Measurements from ENCODE around the gene PRXL2C. TPM values are rescaled to one million over a fixed set of nuclear protein-coding genes. Genes with fewer than 3 reads are reported as not detected.
"Not testable (repeated sequence)": the region's sequence is repeated elsewhere in the genome, so short reads cannot be mapped to it uniquely, and the experiment has no call there.

PRXL2C gene
- total and polyA plus RNA-seq, 8 donors = 5.6 to 35.0 (median 7.9) TPM

DNA sequence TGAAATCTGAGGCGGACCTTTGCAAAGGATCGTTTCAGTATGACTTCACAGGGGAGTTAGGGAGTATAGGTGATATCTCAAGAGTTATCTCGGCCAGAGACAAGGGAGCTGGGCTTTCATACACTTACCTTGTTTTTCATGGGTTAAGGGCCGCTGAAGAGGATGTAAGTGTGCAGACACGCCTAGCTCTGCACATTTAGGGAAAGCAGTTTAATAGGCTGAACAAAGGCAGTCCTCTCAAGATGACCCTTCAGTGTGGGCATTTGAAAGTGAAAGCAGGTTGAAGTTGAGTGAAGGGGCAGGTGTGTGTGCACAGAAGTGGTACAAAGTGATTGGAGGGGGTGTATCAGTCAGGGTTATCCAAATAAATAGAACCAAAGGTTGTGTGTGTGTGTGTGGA lies 33.1 kb upstream of the PRXL2C start:
- Histone ChIP-seq H3K4me1 (peaks cover 5 to 23% (median 19%) of the 10 kb centered on the region in 4 donors), H3K9me3 (peaks cover 0 to 21% (median 12%) of the 10 kb centered on the region in 4 donors), H3K27ac (peak overlapping the region in 1 of 5 donors; percentile 47), H3K27me3 (no peaks in the 10 kb centered on the region), H3K4me3 (no peak overlapping the region), H3K36me3 (no peaks in the 10 kb centered on the region)
- intact Hi-C loops (cut with DNase I; ENCODE audit: low total_unique reads) = no loop called here
- WGBS, 5 donors = 50 to 69% (median 62%) methylated on average over 5 of the region's 5 CpGs
- TF ChIP-seq POLR2A (IDR thresholded peaks at IDR 0.05) (no peak), POLR2AphosphoS5 (IDR thresholded peaks at IDR 0.05) (no peak), CTCF (IDR thresholded peaks at IDR 0.05) (no peak), EP300 (IDR thresholded peaks at IDR 0.05) (no peak)
- peak in 1 of 2 donors; percentile 20 for DNase-seq

DNA sequence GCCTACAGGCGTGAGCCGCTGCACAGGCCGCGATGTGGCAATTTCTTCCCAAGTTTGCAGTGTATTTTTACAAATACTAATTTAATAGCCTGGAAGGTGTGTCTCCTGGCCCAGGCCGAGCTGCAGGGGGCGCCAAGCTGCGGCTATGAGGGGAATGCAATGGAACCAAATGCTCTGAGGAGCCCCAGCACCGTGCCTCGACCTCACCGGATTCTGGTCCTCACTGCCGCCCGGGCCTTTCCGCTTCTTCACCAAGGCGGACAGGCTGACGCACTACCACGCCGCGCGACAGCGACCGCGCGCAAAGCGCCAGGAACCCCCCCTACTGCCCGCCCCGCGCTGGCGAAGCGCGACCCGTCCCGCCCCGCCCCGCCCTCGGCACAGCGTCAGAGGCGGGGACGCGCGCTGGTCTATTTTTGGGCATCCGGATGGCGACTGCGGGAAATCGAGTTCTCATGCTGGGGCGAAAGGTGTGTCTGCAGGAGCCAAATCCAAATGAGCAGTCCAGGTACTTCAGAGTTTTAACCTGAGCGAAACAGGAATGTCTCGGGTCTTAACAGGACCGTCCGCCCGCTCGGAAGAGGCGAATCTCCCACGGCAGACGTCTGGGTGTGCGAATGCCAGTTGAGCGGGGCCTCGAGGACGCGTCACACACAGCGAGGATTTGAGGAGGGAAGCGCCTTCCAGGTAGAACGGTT lies 31.7 kb upstream of the PRXL2C start:
- no peaks in the 10 kb centered on the region for H3K36me3 ChIP-seq
- peak overlapping the region; percentile 39 to 87 (median 77) for H3K27ac ChIP-seq
- H3K9me3 ChIP-seq = peaks cover 0 to 7% (median 3%) of the 10 kb centered on the region in 4 donors
- H3K4me3 ChIP-seq = peak overlapping the region; percentile 50 to 59 (median 54)
- peak; percentile 22 to 67 (median 54) for TF ChIP-seq POLR2AphosphoS5 (IDR thresholded peaks at IDR 0.05)
- no peak for TF ChIP-seq EP300 (IDR thresholded peaks at IDR 0.05)
- no peak for TF ChIP-seq POLR2A (IDR thresholded peaks at IDR 0.05)
- peak in 4 of 7 experiments; percentile 20 to 48 (median 45) for TF ChIP-seq CTCF (IDR thresholded peaks at IDR 0.05)
- H3K4me1 ChIP-seq = peaks cover 5 to 23% (median 19%) of the 10 kb centered on the region in 4 donors
- DNase-seq = peak; percentile 74 to 91
- H3K27me3 ChIP-seq = no peaks in the 10 kb centered on the region
- intact Hi-C loops (cut with DNase I; ENCODE audit: low total_unique reads) = no loop called here
- WGBS, 5 donors = 2 to 29% (median 4%) methylated on average over 18 to 62 of the region's 62 CpGs

- 58 to 69% (median 62%) methylated on average over 4 of the region's 4 CpGs for WGBS, 5 donors
- peaks cover 0 to under 1% (median 0%) of the 10 kb centered on the region in 4 donors for H3K4me1 ChIP-seq
- no peak for DNase-seq
- no peak overlapping the region for H3K4me3 ChIP-seq
- no peaks in the 10 kb centered on the region for H3K36me3 ChIP-seq
- H3K9me3 ChIP-seq = no peaks in the 10 kb centered on the region
- no peak overlapping the region for H3K27ac ChIP-seq
- H3K27me3 ChIP-seq = no peaks in the 10 kb centered on the region
- intact Hi-C loops (cut with DNase I; ENCODE audit: low total_unique reads) = no loop called here
- TF ChIP-seq EP300 (IDR thresholded peaks at IDR 0.05) = no peak
- no peak for TF ChIP-seq CTCF (IDR thresholded peaks at IDR 0.05)
- no peak for TF ChIP-seq POLR2AphosphoS5 (IDR thresholded peaks at IDR 0.05)
- no peak for TF ChIP-seq POLR2A (IDR thresholded peaks at IDR 0.05)
These were observed 25.8 kb upstream of the PRXL2C start for GRCh38 chr9:96680812-96681499.

DNA sequence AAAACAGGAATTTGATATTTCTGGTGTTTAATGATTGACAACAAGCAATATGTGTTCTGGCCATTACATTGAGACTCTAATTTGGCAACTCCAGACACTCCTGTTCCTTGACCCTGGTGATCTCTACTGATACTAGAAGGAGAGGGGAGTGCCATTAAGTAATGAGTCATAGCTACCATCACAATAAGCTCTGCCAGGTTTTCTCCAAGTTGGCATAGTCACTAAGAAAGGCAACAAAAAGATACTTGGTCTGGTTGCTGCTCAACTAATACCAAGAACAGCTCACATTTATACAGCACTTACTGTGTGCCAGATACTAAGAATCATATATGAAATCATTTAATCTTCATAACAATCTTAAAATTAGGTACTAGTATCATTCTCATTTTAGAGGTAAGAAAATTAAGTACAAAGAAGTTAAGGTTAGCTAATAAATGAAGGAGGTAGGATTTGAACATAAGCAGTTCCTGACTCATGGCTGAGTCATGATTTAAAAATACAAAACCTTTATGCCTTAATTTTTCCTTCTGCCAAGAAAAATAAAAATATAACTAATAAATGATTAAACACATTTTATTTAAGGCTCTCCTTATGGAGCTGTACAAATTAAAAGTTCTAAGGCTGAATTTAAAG lies 19.9 kb upstream of the PRXL2C start:
- H3K9me3 ChIP-seq = no peaks in the 10 kb centered on the region
- TF ChIP-seq POLR2A (IDR thresholded peaks at IDR 0.05) = no peak
- TF ChIP-seq EP300 (IDR thresholded peaks at IDR 0.05) = no peak
- H3K36me3 ChIP-seq = no peaks in the 10 kb centered on the region
- H3K4me1 ChIP-seq = no peaks in the 10 kb centered on the region
- no peak for DNase-seq
- H3K27ac ChIP-seq = no peak overlapping the region
- no peaks in the 10 kb centered on the region for H3K27me3 ChIP-seq
- intact Hi-C loops (cut with DNase I; ENCODE audit: low total_unique reads) = no loop called here
- no peak overlapping the region for H3K4me3 ChIP-seq

GRCh38 chr9:96673786-96674185 lies 18.7 kb upstream of the PRXL2C start:
- H3K4me1 ChIP-seq; intact Hi-C loops (cut with DNase I; ENCODE audit: low total_unique reads); DNase-seq; H3K9me3 ChIP-seq; H3K27ac ChIP-seq; H3K36me3 ChIP-seq; H3K27me3 ChIP-seq; H3K4me3 ChIP-seq: not testable (repeated sequence)
- 91 to 98% (median 92%) methylated on average over 4 of the region's 4 CpGs for WGBS, 5 donors
